NCI-H2107 treated with DMSO at 0.1 percent for 48 hours (cell line): ENCODE measurements around the gene RPS6KA2.

Experiments used
- DNase-seq: peaks from one replicate; lab custom pipeline; 2025; ENCODE audit not compliant: unreplicated experiment; lab: John Stamatoyannopoulos, UW

RPS6KA2 gene

DNA sequence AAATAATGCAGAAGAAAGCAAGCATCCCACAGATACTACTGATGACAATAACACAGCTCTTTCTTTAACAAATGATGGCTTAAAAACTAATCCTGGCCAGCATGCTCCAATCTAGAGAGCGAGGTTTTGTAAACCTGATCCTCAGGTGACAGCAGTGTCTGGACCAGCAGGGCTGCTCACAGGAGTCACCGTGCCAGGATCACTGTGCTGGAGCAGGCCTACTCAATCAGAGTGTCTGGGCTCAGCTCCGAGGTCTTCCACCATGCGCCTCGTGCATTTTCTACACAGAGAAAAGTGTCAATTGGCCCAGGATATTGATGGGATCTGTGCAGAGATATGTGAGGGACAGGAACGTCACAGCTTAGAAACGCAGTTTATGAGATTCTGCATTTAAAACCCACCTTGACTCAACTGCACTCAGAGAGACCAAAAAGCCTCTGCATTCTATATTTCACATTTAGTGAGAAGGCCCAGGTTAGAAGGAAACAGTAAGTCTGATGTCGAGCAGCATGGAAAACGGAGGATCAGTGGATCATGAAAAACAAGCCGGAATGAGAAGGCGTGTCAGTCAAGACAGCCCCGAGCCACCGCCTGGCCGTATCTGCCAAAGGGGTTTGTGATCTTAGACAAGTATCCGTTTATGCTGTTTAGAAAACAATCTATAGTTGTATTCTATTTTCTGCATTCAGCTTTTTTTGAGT lies 48.4 kb downstream of the RPS6KA2 start:
- no peak for DNase-seq

DNA sequence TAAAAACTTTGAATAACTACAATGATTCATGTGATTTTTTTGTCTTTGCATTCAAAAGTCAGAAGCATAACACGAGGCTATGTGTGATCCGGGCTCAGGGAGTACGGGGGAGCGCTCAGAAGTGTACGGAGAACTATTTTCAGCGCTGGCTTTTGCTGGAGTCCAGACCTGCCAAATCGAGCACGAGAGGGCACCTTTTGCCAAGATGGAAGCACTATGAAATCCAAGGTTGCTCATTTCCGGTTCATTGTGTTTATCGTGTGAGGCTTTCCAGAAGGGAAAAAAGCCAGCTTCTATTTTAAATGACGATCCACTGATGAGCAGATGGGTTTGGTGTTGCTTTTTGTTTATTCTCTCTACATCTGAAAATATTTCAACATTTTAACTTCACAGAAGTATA lies 51.8 kb downstream of the RPS6KA2 start:
- DNase-seq: no peak

DNA sequence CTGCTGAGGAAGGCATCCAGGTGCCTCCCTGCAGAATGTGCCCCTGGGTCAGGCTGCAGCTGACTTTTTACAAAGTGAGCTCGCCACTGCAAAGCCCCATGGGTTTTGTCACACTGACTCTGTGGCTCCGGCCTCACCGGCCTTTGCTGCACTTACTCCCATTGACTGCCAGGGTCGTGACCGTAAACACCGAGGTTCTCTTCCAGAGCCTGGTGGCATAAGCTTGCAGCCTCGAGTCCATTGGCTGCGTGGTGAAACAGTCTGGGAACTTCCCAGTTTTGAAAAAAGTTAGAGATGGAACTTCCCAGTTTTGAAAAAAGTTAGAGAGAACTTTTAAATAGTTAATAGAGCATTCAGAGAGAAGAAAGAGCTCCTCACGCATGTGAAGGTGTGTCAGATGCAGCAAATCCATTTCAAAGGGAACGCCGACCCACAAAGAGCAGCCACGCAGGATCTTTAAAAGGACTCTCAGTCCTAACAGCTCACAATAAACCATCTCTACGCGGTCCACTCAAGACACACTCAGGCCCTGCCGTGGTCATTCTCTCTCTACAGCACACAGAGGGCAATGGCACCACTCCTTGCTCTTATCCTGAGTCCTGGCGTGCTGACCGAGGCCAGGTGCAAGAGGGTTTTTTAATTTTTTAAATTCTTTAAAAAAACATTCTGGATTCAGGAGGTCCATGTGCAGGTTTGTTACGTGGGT lies 53.4 kb downstream of the RPS6KA2 start:
- DNase-seq: no peak

DNA sequence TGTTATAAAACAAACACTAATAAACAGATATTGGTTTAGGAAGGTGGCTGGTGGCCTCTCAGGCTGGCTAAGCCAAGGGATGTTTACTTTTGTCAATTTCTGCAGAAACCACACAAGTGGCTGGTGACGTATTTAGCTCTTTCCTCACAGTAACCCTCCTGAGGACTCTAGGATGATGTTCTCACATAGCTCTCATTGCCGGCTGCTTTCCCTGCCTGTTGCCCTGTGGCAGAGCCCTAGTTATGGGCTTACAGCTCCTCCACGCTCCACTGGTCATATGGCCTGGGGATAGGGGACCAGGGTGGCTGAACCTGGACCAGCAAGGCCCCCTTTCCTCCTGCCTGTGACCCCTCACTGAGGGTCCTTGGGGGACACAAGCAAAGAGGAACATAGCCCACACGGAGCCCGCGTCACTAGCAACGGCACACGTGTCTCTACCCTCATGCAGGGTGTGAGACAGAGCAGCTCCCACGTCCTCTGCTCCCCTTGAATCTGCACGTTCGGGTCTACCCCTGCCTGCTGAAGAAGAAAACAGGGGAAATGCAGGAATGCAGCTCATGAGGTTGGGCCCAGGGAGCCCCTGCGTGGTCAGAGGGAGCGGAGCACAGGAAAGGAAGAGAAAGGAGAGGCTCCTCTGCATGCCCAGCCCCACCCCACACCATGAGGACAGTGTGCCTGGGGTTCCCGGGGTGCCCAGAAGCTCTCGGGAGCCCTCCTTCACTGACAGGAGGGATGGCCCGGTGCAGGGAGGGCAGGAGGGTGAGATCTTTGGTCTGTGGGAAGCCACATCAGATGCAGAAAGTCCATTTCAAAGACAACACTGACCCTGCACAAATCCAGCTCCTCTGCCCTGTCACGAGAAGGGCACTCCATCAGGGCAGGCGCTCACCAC lies 54.4 kb downstream of the RPS6KA2 start:
- DNase-seq: peak; percentile 85

DNA sequence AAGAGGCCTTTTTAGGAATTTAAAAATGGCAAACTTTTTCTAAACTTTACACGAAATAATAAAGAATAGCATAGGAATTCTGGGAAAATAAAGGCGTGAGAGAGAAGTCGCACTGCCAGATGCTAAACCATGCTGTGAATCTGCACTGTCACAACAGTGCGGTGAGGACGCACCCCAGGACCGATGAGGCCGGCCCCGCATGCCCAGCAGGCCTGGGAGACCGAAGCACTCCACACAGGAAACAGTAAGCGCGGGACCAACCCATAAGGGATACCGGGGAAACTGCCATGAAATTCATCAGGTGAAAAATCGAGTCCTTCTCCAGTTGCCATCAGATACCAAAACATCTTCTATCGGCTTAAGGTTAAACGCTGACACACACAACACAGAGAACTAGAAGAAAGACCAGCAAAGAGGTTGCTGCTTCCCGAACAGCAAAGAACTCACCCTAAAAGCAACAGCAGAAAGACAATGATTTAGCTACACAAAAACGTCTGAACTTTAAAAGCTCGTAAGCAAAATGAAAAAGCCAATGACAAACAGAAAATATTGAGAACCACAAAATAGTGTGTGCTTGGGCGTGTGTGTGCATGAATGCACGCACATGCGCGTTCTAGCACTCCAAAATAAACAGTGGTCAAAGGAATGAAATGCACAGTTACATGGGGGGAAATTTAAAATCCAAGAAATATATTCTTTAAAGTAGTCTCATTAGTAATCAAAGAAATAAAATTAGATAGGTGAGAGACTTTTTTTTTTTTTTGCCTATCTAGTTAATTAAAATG lies 55.9 kb downstream of the RPS6KA2 start:
- no peak for DNase-seq

DNA sequence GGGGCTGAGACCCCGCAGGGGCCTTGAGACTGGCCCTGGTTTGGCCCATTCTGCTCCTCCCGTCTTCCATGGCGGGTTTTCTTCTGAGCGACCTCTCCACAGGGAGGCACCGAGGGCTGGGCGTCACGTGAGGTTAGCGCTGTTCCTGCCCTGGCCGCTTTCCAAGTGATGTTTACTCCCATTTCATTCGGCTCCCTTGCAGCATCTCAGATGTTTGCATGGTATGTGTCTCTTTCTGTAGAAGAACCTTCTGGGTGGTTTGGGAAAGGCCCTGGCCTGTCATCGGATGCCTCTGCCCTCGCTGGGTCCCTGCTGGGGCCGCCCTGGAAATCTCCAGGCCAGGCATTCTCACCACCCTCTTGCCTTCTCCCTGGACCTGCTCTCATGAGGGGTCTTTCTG lies 57.8 kb downstream of the RPS6KA2 start:
- no peak for DNase-seq

DNA sequence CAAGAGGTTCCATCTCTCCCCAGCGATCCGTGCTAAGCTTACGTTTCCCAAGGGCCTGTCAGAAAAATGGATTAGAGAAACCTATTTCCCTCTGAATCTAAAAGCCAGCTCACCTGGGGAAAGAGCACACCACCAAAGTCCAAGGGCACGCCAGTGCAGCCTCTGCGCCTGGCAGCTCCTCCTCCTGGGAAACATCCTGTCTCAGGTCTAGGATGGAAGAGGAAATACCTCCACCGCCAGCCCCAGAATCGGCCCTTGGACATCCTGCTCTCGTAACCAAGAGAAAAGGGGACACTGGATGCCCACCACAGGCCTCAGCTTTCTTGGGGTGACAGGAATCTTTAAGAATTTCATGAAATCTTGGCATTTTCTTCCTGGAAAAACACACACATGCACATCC lies 59.2 kb downstream of the RPS6KA2 start:
- no peak for DNase-seq

DNA sequence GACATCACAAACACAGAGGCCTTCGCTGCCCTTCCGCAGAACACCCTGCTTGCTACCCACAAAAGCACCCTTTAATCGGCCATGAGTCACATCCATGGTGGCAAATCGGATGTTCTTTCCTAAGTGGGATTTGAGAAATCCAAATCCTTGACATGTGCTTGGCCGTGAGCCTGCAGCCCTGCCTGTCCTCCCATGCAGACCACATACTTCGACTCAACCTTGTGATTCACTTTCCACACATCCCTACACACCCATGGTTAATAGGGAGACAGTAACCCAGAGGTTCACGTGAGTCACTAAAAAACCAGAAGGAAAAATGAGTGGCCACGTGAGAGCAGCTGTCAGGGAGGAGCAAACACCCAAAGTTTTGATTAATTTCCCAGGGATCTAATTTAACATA lies 59.9 kb downstream of the RPS6KA2 start:
- DNase-seq: no peak

DNA sequence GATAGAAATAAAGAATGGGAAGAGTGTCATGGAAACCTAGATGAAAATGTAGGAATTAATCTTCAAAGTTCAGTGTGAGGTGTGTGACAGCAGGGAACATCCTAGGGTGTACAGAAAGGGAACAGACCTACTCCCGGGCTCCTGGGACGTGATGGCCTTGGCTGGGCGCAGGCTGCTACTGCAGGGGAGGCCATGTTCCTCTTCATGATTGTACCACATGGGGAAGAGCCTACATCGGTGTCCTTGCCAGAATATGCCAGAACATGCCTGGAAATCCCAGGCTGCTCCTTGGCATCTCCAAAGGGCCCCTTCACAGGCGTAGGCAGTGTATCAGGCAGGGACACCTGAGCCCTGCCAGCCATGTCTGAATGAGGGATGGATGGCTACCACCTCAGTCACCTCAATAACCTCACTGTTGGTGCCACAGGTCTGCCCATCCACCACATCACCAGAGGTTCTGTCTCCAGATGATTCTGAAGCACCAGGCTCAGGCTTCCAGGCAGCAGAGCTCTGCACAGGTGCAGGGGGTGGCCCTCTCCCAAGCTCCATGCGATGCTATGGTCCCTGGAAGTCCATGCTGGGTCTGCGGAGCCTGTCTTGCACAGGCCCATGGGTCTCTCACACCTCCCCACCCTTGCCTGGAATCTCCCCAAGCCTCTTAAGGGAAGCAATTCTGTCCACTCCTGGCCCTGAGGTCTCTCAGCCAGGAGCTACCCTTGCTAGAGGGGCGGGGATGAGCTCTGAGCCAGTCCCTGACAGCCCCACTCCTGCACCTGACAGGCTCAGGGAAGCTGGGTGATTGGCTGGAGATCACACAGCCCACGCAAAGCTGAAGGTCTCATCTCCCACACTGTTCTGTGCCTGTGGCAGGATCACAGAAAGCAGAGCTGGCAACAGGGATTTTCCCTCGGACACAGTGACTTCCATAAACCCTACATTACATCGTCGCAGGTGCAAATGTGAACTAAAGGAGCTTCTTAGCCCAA lies 60.7 kb downstream of the RPS6KA2 start:
- no peak for DNase-seq

DNA sequence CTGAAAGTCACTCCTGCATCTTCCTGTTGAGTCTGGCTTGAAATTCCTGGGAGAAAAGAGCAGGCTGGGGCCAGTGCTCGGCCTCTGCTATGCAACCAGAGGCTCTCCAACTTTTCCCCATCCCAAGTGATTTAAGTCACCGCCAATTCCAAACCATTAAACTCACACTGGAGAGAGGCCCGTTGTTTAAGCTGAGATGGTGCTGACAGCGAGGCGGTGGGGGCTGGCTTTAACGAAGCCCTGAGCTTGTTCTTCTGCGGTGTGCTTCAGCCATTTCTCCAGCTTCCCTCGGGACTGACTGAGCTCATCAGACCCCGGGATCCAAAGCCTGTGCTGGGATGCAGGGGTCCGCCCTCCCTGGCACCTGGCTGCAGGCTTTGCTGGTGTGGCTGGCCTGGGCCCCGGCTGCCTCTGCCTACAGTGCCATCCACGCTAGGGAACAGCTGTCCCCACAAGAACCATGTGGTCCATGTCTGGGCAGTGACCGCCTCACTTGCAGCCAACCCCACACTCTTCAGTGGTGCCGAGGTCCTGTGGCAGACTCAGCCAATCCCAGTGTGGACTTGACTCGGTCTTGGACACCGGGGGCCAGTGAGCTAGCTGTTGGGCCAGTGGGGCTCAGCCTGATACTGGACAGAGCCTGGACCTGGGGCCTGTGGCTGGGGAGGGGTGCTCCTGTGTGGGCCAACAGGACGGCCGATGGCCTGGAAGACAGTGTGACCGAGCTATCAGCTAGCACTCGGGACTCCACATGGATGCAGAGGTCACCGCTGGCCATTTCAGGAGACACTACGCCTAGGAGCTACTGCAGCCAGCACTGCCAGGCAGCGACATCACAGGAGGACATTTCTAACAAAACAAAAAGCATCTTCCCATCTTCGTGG lies 61.7 kb downstream of the RPS6KA2 start:
- no peak for DNase-seq

DNA sequence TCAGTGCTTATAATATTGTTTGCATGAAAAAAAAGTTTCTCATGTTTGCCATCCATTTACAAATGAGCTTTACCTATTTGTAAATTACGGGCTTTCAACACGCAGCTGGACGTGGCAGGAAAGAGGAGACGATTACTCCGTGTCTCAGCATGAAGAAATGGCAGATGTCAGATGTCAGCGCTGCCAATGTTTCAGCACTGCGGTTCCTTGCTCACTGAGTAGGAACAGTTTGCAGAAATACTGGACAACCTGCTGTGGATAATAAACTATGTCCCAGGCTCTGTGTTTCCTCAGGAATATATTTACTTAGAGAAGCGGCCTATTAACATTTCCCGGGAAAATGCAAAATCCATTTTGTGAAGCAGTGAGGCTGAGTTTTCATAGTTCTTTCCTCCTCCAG lies 63.2 kb downstream of the RPS6KA2 start:
- no peak for DNase-seq

DNA sequence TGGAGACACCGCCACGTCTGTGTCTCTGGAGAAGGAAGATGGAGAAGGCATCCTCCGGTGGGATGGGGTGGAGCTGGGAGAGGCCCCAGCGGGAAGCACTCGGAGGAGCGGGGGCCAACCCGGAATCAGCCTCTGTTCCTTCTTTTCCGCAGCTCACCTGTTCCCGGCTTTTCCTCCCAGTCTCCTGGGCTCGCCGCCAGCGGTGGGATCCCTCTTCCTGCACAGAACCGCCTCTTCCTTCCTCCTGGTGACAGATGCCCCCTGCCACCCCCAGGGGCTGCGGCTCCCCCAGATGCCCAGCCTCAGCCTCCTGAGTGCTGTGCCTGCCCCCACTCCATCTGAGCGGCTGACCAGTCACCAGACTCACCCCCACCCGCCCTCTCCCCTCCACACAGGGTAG lies 63.9 kb downstream of the RPS6KA2 start:
- no peak for DNase-seq

DNA sequence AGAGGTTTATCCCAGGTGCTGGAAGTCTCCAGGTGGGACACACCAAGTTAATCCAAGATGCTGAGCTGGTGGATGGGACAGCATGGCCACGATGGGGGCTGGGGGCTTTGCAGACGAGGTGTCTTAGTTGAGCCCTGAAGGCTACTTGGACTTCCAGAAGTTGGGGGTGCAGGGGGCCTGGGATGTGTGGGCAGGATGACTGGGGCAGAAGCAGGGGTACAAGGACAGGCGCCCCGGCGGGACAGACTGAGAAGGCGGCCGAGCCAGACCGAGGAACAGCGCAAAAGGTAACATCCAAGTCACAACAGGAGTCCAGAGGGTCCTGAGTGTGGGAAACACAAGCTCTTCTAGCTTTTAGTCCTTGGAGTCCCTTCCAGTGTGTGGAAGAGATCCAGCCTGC lies 64.3 kb downstream of the RPS6KA2 start:
- no peak for DNase-seq

DNA sequence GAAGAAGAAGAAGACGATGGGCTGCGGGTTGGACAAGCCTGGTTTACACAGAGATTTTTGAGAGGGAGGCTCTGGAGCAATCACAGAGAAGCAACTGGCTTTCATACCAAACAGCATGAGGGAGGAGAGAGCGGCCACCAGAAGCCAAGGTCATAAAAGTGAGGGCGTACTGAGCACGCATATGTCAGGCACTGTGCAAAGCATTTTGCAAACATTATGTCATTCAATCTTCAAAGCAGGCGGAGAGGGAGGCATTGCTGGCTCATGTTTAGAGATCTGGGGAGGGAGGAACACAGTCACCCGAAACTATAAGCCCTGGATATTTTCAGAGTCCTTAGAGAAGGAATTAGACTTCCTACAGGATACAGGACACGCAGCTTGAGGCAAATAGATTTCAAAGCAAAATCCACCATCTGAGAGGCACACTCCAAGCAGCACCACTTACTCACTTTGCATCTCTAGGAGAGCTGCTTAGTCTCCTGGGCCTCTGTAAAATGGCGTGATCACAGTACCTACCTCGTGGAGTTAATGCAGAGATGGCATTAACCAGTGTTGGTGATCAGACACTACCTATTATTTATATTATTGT lies 65.2 kb downstream of the RPS6KA2 start:
- no peak for DNase-seq

DNA sequence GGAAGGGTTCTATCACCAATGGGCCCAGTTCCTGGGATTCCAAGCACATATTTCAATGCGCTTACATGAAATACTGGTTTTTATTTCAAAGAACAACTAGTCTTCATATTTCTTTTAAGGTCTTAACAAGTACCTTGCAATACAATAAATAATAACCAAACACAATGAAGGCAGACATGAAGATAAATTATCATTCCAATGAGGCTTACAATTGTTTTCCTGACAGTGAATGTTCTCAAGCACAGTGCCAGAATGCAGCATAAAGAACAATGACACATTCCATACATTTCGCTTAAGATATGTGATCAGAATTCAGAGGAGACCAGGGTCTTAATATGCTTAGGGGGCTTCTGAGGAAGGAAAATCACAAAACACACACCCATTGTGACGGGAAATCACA lies 66.8 kb downstream of the RPS6KA2 start:
- no peak for DNase-seq

DNA sequence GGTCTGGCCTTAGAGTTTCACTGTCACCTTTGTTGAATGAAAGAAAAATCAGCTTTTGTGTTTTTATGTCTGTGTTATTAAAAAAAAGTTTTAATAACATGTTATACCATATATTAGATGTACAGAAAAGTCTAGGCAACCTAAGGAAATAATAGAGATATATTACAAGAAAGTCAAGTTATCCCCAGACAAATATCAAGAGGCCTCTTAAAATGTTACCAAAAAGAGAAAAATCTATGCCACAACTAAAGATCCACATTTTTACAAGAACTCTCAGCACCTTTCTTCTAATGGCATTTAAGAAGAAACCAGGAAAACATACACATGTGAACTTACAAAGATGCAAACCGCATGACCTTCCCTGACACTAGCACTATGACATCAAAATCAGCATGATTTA lies 67.4 kb downstream of the RPS6KA2 start:
- DNase-seq: no peak

DNA sequence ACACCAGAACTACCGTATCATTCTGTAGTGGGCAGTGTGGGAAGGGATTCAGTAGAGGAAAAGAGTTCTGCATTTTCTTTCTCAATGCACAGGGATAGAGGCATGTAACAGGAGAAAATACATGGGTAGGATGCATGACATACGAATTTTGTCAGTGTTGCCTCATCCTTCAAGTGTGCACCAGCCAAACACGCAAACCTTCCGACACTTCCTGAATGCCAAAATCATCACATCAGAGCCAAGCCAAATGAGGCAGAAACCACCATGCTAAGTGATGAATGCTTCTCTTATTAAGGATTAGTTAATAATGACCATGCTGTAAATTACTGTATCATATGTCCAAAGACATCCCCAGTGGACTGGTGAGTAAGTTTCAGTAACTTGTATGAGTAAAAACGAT lies 67.8 kb downstream of the RPS6KA2 start:
- no peak for DNase-seq

DNA sequence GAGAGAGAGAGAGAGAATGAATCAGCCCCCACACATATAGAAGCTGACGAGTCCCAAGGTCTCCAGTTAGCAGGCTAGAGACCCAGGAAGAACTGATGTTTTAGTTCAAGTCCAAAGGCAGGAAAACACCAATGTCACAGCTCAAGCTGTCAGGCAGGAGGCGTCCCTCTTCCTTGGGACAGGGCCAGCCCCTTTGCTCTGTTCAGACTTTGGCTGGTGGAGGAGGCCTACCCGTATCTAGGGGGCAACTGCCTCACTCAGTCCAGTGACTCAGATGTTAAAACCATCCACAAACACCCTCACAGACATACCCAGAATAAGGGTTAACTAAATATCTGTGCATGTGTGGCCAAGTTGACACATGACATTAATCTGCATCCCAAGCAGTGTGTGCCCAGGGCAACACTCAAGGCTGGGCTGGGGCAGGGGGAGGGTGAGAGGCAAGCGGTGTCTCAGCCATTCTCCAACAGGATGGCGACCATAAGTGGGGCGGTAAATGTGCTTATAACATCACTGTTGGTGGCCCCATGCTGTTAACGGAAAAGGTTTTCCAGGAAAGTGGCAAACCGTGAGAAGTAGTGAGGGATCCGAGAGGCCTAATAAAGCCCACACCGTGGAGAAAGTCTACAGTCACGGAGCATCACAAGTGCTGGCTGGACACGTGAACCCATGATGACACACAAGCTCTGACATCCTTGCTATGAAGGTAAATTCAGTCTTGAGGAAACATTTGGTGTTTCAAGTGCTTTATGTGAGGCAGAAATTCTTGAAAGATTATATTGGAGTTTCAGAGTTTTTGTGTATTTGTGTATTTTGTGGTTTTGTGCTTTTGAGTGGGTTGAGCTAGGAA lies 68.7 kb downstream of the RPS6KA2 start:
- no peak for DNase-seq
